Stimulated activated CD8-positive, alpha-beta memory T cell treated with anti-CD3 and anti-CD28 coated beads, Interleukin-15, amount 100 ng/mL, for 1 hour (primary cell): ENCODE results near the gene FAM13C.
"Not testable (repeated sequence)": the region's sequence is repeated elsewhere in the genome, so short reads cannot be mapped to it uniquely, and the experiment has no call there.

Source experiments
- DNase-seq: peaks from one replicate; pipeline ENCODE4 v3.0.0-alpha.2; 2020; ENCODE audit warnings: low read depth

Gene FAM13C

DNA sequence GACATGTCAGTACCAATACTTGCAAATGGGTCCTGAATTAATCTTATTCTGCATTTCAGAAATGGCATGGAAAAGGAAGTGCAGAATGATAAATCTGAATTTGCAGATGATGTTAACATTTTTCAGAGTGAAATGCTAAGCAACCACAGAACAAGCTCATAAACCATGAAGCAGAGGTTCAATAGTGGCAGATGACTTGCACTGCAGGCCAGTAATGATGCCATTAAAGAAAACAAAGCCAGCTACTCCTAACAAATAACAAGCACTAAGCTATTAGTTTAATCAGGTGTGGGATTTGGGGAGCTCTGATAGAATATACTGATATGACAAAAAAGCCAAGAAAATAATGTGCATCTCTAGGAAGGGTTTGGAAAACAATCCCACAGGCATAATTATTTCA lies 85.4 kb downstream of the FAM13C start:
- DNase-seq, result no peak

DNA sequence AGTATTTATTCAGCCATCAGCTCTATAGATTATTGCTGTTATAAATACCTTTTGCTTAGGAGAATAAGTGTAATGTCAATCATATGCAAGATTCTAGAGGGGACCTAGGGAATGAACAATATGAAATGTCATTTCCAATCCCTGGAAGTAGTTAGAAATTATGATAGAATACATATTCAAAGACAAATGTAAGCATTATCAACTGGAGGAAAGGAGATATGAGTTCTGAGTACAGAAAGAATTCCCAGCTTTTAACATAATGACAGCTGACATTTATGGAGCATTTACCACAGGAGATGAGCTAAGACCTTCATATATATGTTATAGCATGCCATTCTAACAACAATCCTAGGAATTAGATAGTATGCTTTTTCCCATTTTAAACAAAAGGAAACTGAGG lies 86.2 kb downstream of the FAM13C start:
- DNase-seq, result no peak

DNA sequence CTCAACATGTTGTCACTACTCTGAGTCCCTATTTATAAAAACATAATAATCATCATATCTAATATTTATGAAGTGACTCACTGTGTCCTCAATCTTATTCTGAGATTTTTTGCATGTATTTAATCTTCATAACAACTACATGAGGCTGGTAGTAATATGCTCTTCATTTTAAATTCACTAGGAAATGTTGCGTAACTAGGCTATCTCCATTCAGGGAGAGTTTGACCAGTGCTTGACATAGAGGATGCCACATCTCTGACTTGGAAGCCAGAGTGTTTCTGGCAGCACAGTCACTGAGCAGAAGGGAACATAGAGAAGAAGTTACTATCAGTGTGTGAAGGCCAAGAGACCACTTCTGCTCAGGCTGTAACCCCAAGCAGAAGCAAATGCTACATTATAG lies 88.9 kb downstream of the FAM13C start:
- DNase-seq, result no peak

DNA sequence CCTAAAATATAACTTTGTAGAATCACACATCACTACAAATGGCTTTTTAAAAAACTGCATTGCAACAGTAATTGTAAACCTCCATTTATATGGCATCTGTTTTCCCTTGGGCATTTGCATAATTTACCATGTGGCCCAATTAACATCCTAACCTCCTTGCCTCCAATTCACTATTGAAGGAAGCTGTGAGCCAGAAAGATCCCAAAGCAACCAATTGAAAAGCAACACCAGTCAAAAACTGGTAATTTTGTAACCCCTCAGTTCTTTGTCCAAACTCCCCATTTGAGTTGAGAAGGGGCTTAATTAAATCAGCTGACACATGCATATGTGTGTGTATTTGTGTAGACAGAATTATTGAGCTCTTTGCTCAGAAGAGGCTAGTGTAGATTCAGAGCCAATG lies 90.3 kb downstream of the FAM13C start:
- no peak for DNase-seq

DNA sequence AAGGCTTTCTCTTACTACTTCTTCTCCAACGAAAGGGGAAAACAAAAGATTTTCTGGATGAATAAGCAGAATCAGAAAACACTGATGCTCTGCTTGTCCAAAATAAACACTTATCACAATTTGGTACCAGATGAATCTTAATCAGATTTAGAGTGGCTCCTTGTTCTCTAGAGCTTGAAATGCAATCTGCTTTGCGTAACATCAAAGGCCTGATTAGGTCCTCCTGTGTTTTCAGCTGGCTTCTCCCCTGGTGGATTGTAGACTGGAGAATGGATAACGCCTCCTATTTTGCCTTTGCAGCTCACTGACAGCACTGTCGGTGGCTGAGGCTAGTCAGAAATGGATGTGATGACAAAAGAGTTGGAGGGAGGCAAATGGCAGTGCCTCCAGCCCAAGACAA lies 91.2 kb downstream of the FAM13C start:
- no peak for DNase-seq

DNA sequence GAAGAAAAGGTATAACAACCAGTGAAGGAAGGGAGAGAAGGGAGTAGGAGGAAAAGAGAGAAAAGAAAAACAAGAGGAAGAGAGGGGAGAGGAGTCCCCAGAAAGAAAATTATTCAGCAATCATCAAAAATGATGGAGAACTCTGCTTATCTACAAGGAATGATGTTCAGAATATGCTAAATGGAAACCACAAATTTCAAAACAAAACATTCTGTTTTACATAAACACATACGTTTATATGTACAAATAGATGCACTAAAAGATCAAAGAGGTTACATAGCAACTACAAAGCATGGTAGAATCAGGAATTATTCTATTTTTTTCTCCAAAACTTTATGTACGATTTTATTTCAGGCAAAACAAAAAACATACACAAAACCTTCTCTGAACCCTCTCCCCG lies 91.9 kb downstream of the FAM13C start:
- no peak for DNase-seq

DNA sequence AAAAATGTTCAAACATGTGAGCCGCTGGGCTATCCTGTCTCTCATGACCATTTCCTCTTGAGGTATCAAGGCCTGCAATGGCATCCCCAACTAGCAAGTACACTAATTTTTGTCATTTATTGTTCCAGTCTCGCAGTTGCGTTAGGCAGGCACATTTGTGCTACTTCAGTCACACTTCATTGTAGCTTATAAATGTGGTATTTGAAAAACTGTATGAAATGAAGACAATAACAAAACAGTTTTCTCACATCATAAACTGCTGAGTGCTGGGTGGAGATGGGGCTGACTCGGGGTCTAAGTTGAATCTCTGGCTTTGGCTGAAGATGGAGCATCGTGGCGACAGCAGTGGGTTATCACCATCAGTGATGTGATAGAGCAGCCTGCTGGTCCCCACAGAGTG lies 92.7 kb downstream of the FAM13C start:
- DNase-seq, result no peak

DNA sequence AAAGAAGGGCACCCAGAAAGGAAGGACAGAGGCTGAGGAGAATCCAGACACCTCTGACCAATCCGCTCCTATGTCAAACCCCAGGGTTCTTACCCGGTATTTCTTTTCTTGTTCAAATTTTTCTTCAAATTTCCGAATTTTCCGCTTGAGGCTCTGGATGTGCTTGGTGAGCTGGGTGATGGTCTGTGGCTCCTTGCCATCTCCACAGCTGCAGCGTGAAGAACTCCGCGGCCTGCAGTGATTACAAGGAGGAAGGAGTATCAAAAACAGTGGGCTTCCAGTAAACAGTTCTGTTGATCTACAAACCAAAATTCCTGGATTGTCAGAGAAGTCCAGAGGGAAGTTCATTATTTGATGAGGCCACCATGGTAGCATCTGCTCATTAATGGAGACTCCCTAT lies 93.9 kb downstream of the FAM13C start:
- DNase-seq, result no peak

DNA sequence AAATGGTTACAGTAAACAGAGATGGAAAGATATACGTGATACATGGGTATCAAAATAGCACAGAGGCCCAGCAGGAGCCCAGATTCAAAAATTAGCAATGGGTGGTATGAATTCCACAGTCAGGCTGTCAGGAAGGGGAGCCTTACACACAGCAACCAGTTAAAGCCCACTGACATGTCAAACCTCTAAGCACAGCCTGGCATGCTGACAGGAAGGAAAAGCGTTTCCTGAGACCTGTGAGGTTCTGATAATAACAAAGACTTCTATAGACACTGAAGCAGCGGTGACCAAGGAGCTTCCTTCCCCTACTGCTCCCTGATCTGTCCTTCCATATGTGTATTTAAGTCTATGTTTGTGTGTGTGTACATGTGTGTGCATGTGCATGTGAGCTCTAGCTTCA lies 96.0 kb downstream of the FAM13C start:
- no peak for DNase-seq

DNA sequence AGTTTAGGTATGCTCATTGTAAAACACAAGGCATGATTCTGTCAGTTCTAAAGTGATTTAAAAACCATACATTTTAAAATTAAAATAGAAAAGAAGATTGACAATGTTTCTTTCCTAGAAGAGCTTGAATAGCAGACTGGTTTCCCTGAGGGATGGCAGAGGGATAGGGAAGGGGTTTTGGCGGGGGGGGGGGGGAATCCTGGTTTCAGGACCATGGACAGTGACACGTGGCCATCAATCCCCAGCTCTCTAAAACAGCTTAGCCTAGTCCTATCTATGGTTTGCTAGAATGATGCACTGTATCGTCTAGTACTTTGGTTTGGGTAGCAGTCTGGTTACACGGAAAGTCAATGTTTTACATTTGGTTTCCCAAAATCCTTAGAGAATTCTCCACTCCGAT lies 97.2 kb downstream of the FAM13C start:
- no peak for DNase-seq

DNA sequence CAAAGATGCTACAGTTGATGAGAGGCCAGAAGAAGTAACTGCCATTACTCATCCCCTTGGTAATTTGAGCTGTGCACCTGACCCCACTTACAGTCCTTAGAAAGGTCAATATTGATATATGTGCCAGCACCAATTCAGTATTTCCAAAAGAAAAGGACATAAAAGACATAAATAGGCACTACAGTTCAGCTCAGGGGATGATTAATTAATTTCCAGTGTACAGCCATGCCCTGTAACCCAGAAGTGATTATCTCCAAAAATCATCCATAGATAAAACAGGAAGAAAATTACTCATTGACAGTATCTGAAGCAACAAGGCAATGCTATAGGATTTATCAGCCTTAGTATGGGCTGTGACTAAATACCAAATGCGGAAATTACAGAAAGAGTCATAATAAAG lies 103.5 kb downstream of the FAM13C start:
- no peak for DNase-seq

DNA sequence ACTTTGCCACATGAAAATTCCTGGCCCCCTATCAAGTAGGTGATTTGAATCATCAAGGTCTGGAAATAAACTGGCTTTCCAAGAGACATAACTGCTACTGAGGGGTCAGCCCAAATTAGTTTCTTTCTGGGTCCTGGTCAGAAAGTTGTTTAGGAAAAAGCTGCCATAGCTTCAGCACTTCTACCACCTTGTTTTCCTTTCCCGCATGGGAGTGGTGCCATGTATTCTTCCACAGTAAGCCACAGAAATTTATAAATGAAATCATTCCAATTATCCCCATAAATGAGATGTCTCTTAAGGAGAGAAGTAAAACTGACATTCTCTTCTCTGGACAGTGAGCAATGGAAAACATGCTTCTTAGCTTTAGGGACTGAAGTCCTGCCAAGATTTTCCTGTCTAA lies 105.1 kb downstream of the FAM13C start:
- DNase-seq, result no peak

DNA sequence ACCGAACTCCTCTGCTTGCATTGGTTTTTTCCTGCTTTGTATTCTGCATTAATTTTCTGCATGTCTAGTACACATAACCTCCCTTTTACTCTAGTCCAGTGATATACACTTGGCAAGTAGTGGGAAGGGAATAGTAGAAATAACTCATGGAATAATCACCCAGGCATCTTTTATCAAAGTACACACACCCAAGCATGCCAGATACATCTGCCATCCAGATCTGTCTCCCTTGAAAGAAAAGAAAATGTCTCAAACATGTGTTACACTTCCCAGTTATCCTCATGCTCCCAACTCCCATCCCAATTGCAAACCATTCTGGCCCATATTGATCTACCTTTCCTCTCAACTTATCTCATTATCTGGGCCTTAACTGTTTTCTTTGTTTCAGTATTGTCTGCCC lies 106.9 kb downstream of the FAM13C start:
- no peak for DNase-seq

DNA sequence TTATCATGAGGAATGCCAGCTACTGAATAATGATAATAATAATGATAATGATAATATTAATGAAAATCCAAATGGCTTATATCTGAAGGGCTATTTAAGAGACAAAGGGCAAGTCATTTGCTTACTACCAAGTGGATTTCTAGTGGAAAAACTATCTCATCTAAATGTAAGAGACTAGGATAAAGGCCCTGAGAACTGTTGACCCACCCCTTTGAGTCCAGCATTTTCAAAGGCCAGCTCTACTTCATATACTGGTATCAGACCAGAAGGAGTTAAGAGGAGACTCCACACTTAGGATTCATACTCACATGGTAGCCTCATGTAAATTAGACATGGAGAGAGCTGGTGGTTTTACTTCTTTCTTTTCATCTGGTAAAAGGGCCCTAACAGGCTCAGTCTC lies 109.9 kb downstream of the FAM13C start:
- DNase-seq, result no peak

DNA sequence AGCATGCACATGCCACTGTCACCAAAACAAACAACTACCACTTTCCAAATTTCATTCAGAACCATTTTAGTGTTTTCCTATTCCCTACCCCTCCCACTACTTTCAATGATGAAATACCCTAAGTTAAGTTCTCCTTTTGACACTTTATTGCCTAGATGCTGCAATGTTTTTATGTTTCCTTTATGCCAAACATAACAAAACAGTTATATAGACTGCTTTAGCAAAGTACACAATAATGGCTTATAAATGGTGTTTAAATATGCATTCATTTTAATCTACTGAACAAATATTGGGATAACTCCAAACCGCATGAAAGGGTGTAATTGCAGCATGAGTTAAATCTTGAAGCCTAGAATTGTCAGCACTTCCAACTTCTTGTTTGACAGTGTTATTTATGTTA lies 116.7 kb downstream of the FAM13C start:
- DNase-seq, result no peak

DNA sequence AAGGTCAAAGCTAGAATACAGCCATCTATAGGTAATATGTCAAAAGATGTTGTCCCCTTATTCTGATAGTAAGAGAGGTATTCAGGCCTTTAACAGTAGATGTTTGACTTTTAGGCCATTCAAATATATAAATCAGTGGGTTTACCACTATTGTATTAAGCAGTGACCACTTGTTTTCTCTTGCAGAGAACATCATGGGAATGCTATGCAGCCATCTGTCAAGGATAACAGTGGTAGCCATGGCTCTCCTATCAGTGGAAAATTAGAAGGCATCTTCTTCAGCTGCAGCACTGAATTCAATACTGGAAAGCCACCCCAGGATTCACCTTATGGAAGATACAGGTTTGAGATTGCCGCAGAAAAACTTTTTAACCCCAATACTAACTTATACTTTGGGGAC lies 117.5 kb downstream of the FAM13C start:
- DNase-seq, result no peak

DNA sequence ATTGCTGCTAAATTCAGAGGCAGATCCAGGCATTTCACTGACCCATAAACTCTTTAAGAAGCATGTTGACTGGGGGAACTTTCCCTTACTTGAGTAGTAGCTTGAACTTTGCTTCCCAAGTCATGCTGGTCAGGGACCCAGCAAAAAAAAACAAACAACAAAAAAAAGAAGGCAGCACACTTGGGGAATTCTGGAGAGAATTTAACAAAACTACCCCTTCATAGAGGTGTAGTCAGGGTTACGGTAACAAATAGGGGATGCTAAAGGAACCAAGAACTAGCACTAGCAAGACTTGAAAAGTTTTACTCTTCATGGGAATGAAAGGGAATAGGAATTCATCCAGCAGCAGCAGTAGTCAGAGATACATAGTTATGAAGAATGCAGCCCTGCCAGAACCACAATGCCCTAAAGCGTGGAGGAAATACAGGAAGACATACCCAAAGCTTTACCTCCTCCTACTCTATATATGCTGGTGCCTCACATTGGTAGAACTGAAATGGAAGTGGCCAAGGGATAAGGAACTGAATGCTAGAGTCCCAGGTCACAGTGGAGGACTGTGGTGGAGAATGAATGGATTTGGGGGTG lies 118.6 kb downstream of the FAM13C start:
- no peak for DNase-seq

DNA sequence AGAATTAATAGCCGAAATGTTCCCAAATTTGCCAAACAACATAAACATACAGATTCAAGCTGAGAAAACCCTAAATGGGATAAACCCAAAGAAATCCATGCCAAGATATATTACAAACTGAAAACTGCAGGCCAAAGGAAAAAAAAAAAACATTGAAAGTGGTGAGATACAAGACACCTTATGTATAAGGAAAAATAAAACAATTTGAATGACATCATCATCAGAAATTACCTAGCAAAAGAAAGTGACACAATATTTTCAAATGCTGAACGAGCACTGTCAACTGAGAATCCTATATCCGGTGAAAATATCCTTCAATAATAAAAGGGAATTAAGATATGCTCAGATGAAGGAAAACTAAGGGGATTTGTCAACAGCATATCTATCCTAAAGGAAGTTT lies 119.4 kb downstream of the FAM13C start:
- DNase-seq, result no peak

DNA sequence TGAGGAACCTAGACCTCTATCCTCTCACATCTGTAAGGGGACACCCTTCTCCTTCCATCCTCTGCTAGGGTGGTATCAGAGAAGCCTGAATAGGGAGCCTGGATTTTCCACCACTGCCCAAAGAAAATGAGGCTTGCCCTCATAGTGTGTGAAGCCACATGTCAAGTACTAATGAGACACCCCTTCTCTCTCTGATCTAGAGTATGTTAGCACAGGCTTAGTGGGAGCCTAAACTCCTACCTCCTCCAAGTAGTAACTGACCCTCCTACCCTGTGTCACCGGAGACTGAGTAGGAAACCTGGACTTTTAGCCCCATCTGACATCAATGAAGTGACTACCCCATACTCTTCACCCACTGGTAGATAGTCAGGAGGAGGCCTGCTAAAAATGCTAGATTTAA lies 120.3 kb downstream of the FAM13C start:
- no peak for DNase-seq

DNA sequence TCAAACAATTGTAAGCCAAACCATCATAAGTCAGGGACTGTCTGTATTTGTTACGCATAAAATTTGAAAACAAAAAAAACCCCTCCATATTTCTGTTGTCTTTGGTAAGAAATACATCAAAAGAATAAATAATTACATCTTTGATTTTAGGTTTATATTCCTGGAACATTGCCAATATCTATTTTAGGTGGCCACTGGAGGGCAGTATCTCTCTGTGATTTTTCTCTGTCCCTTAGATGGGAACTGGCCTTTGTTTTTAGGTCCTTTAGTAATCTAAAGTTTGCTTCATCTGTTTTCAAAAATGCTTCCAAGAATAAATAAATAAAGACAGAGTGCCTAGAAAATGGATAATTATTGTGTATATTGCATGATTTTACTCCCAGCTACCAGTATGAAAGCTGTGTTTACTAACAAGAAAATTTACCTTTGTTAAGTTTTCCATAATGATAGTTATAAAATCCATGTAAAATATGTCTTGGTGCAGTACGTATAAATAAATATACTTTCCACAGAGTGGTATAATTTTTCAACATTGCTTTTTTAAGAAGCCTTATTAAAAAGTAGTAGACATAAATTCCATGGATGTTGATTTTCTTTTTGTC lies 121.7 kb downstream of the FAM13C start:
- no peak for DNase-seq

DNA sequence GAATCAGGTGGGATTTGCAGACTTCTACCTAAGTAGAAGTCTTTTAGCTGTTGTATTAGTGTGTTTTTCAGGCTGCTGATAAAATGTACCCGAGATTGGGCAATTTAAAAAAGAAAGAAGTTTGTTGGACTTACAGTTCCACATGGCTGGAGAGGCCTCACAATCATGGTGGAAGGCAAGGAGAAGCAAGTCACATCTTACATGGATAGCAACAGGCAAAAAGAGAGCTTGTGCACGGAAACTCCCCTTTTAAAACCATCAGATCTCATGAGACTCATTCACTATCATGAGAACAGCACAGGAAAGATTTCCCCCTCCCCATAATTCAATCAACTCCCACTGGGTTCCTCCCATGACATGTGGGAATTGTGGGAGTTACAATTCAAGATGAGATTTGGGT lies 123.2 kb downstream of the FAM13C start:
- not testable (repeated sequence) for DNase-seq

DNA sequence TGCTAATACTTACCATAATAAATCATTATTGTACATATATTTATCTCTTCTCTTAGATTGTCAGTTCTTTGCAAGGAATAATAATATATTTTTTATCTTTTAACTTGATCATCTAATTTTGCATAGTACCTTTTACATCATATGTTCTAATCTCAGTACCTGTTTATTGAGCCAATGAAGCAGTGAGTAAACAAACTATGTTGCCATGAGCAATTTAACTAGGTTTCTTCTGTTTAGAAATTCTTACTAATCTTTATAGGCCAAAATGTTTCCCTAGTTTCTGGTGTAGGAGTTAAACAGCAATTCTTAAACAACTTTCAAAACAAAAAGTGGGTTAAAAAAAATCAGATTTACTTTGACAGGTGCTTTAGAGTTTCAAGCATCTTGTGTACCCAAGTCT lies 124.6 kb downstream of the FAM13C start:
- no peak for DNase-seq

DNA sequence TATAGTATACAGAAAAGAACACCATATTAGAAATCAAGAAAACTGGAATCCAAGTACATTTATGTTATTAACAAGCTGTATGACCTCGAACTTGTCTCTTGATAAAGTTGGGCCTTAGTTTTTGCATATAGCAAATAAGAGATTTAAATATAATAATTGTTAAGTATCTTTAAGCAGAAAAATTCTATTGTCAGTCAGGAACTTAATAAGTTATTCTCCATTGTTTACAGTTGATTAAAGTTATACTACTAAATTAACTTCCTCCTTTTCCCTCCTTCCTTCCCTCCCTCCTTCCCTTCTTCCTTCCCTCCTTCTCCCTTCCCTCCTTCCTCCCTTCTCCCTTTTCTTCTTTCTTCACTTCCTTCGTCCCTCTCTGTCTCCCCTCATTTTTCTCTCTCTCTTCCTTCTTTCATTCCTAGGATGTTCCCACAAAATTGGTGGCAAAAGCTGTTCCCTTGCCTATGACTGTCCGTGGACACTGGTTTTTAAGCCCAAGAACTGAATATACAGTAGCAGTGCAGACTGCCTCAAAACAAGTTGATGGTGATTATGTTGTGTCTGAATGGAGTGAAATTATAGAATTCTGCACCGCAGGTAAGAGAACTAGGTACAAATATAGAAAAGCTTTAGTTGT lies 126.2 kb downstream of the FAM13C start:
- no peak for DNase-seq

DNA sequence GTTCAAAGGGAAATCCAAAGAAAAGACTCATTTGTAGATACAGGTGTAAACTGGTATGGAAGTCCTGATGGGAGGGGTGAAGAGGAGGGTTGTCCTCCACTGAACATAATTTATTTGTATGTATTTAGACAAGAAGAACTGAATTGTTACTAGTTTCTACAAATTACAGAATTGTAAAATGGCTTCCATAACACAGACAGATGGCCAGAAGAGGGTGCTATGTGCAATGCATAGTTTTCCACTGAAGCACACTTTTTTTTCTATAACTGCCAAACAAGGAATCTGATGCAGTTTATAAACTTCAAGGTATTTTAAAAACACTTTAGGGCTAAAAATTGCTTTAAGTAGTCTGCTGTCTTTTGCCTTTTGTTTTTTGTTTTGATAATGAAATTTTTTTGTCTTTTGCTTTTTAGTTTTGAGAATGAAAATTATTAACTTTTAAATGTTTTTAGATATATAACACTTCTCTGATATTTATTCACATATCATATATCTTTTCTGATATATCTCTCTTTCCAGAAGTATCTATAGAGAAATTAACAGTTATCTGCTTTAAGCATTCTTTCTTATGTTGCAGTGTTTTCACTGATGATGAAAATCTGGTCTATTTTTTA lies 127.4 kb downstream of the FAM13C start:
- DNase-seq, result no peak
